Body of pancreas (tissue), 4 donors: ENCODE data around the gene AGBL4.

ENCODE experiments used
- CTCF ChIP-seq, 7 experiments: fragments of 450-650 bp in 4 of 7; fragments of 200-600 bp in 3 of 7; sonication (generic) in 3 of 7; IDR thresholded peaks; one replicate each; pipeline ENCODE4 v1.5.1; 2016 to 2019; ENCODE audit warnings: antibody characterized with exemption in 7 of 7
- POLR2A ChIP-seq, 3 donors: fragments of 450-650 bp; IDR thresholded peaks; one replicate each; pipeline ENCODE4 v1.6.1; 2016; ENCODE audit warnings: antibody characterized with exemption in 3 of 3, mild to moderate bottlenecking in 2 of 3

DNA sequence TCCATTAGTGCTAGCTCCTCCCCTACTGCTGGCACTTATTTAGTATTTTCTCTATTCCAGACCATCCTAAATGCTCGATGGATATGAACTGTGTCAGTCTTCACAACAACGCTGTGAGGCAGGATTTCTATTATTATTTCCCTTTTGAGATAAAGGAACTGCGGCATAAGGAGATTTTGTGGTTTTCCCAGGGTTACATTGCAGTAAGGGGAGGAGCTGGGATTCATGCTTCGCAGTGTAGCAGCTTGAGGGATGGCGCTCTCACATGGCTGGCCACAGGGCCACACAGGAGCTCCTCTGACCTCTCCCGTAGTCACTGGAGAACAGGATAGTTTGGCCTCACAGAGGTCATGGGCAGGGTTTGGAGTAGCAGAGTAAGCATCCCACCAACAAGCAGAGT, 1364.0 kb downstream of the AGBL4 start:
- no peak for TF ChIP-seq CTCF (IDR thresholded peaks at IDR 0.05)
- no peak for TF ChIP-seq POLR2A (IDR thresholded peaks at IDR 0.05)
